Astrocyte of the spinal cord (primary cell): Measurements from ENCODE around the gene MAZ.

Experiments
- DNase-seq: peaks from one replicate; pipeline ENCODE4 v3.0.0; 2011; ENCODE audit warnings: low read depth, low spot score
- H3K4me3 ChIP-seq: 2 replicates; pipeline ENCODE4 v1.5.1; 2011; ENCODE audit warnings: low read depth, mild to moderate bottlenecking, low read length, moderate library complexity
- in situ Hi-C: cut with HindIII; loops from 2 replicates; pipeline ENCODE4 v1.10.0; 2017; ENCODE audit warnings: low sequenced_read_pairs
- TF ChIP-seq, protein P1 (sequence below): IDR thresholded peaks from 2 replicates; pipeline ENCODE4 v1.5.1; 2012; ENCODE audit warnings: low read depth, mild to moderate bottlenecking, low read length, inconsistent platforms

The MAZ gene

GRCh38 chr16:29848420-29849297, 42.3 kb downstream of the MAZ start:
- peak; percentile 55 for DNase-seq
- no peak overlapping the region for H3K4me3 ChIP-seq
- in situ Hi-C loops, result no loop called here
- TF ChIP-seq, protein P1, sequence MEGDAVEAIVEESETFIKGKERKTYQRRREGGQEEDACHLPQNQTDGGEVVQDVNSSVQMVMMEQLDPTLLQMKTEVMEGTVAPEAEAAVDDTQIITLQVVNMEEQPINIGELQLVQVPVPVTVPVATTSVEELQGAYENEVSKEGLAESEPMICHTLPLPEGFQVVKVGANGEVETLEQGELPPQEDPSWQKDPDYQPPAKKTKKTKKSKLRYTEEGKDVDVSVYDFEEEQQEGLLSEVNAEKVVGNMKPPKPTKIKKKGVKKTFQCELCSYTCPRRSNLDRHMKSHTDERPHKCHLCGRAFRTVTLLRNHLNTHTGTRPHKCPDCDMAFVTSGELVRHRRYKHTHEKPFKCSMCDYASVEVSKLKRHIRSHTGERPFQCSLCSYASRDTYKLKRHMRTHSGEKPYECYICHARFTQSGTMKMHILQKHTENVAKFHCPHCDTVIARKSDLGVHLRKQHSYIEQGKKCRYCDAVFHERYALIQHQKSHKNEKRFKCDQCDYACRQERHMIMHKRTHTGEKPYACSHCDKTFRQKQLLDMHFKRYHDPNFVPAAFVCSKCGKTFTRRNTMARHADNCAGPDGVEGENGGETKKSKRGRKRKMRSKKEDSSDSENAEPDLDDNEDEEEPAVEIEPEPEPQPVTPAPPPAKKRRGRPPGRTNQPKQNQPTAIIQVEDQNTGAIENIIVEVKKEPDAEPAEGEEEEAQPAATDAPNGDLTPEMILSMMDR, result peak; percentile 95

DNA sequence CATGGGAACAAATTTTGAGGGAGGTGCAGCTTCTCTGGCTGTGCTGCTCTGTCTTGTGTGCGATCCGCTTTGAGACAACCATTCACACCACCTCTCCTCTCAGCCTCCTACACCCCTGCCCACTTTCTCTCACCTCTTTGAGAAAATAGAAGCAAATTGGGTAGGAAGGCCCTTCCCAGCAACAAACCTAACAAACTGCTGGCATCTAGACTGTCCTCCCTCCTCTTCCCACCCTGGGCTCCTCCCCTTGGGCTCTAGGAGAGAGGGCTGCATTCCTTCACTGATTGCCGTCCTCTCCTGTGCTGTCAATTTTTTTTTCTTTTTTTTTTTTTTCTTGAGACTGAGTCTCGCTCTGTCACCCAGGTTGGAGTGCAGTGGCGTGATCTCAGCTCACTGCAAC, 43.2 kb downstream of the MAZ start:
- in situ Hi-C loops, result no loop called here
- TF ChIP-seq, protein P1, result no peak
- DNase-seq, result no peak
- H3K4me3 ChIP-seq, result no peak overlapping the region

DNA sequence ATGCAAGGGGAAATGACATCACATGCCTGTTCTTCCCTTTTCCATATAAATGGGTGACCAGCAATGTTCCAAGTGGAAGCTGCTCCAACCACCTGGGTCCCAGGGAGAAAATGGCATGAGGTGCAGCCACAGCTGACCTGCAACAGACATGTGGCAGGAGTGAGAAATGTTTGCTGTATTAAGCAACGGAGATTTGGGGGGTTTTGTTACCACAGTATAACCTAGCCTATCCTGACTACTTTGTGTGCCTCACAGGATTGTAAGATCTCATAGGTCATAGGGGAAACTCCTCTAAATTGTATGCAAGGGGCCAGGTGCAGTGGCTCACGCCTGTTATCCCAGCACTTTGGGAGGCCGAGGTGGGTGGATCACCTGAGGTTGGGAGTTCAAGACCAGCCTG, 44.7 kb downstream of the MAZ start:
- no peak for DNase-seq
- TF ChIP-seq, protein P1, result no peak
- no peak overlapping the region for H3K4me3 ChIP-seq
- in situ Hi-C loops, result no loop called here

GRCh38 chr16:29852654-29853053, 46.3 kb downstream of the MAZ start:
- TF ChIP-seq, protein P1, result no peak
- in situ Hi-C loops, result no loop called here
- no peak overlapping the region for H3K4me3 ChIP-seq
- DNase-seq, result no peak

- no peak overlapping the region for H3K4me3 ChIP-seq
- no peak for DNase-seq
- TF ChIP-seq, protein P1, result no peak
- in situ Hi-C loops, result no loop called here
Observed at GRCh38 chr16:29854520-29855100, 48.3 kb downstream of the MAZ start.

DNA sequence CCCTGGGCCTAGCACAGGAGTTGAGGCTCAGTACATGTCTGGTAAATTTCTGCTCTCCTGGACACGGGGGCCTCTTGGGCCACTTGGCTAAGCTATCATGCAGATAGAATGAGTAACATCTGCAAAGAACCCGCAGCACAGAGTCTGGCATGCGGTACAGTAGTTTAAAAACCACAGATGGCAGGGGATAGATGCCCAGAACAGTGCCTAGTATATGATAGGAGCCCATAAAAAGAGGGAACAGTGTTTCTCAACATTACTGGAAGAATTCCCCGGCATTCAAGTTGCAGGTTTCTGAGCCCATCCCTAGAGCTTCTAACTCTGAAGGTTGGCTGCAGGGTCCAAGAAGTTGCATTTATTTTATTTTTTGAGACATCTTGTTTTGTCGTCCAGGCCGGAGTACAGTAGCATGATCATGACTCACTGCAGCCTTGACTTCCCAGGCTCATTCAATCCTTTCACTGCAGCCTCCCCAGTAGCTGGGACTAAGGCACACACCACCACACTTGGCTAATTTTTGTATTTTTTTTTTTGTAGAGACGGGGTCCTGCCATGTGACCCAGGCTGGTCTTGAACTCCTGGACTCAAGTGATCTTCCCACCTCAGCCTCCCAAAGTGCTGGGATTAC, 50.9 kb downstream of the MAZ start:
- in situ Hi-C loops, result no loop called here
- peak; percentile 75 for DNase-seq
- no peak overlapping the region for H3K4me3 ChIP-seq
- TF ChIP-seq, protein P1, result no peak
